ENCODE results near the gene PQBP1. TPM values are rescaled to one million over a fixed set of nuclear protein-coding genes. Genes with fewer than 3 reads are reported as not detected.

The PQBP1 gene
- total RNA-seq, 1 experiment from 2014 or later = 133 TPM

GRCh38 chrX:48905090-48905790 is 7.5 kb downstream of the PQBP1 start:
- BruUV-seq (replicated peaks) = no TSS peak
- H3K27me3 ChIP-seq (replicated peaks; ENCODE audit: insufficient read depth, low read depth, low read length, poor library complexity) = no peaks in the 10 kb centered on the region
- ChIA-PET POLR2A (ENCODE audit: low non-redundant PET) (no interaction called here), CTCF (no interaction called here)
- peaks cover 9% of the 10 kb centered on the region for H3K36me3 ChIP-seq (ENCODE audit: insufficient read depth, low read length, poor library complexity, severe bottlenecking)
- intact Hi-C loops (cut with micrococcal nuclease; ENCODE audit: unreplicated experiment) = no loop called here
- H3K27ac ChIP-seq (ENCODE audit: low read depth, low read length, poor library complexity, severe bottlenecking) = no peak overlapping the region
- no peaks in the 10 kb centered on the region for H3K9me3 ChIP-seq (ENCODE audit: low read depth, low read length, poor library complexity, severe bottlenecking)
- TF ChIP-seq EZH2 (IDR thresholded peaks at IDR 0.05; ENCODE audit: borderline replicate concordance, low read depth, low read length, poor library complexity, severe bottlenecking) = no peak
- TF ChIP-seq CTCF (conservative IDR thresholded peaks at IDR 0.05; ENCODE audit: low read depth, low read length) = no peak
- no peaks in the 10 kb centered on the region for H3K4me1 ChIP-seq (ENCODE audit: insufficient read depth, low read length, poor library complexity, severe bottlenecking)
- no peak overlapping the region for H3K4me3 ChIP-seq (ENCODE audit: low read depth, low read length, poor library complexity, severe bottlenecking)
- DNase-seq (ENCODE audit: low spot score) = no peak

GRCh38 chrX:48908600-48908999 is 10.9 kb downstream of the PQBP1 start:
- TF ChIP-seq CTCF (conservative IDR thresholded peaks at IDR 0.05; ENCODE audit: low read depth, low read length) (no peak), EZH2 (IDR thresholded peaks at IDR 0.05; ENCODE audit: borderline replicate concordance, low read depth, low read length, poor library complexity, severe bottlenecking) (no peak)
- no peaks in the 10 kb centered on the region for H3K4me1 ChIP-seq (ENCODE audit: insufficient read depth, low read length, poor library complexity, severe bottlenecking)
- no peak for DNase-seq (ENCODE audit: low spot score)
- H3K36me3 ChIP-seq (ENCODE audit: insufficient read depth, low read length, poor library complexity, severe bottlenecking) = peaks cover 2% of the 10 kb centered on the region
- intact Hi-C loops (cut with micrococcal nuclease; ENCODE audit: unreplicated experiment) = no loop called here
- H3K27ac ChIP-seq (ENCODE audit: low read depth, low read length, poor library complexity, severe bottlenecking) = no peak overlapping the region
- ChIA-PET POLR2A (ENCODE audit: low non-redundant PET) (no interaction called here), CTCF (no interaction called here)
- no peak overlapping the region for H3K4me3 ChIP-seq (ENCODE audit: low read depth, low read length, poor library complexity, severe bottlenecking)
- H3K27me3 ChIP-seq (replicated peaks; ENCODE audit: insufficient read depth, low read depth, low read length, poor library complexity) = no peaks in the 10 kb centered on the region
- H3K9me3 ChIP-seq (ENCODE audit: low read depth, low read length, poor library complexity, severe bottlenecking) = no peaks in the 10 kb centered on the region
- no TSS peak for BruUV-seq (replicated peaks)

- no TSS peak for BruUV-seq (replicated peaks)
- TF ChIP-seq EZH2 (IDR thresholded peaks at IDR 0.05; ENCODE audit: borderline replicate concordance, low read depth, low read length, poor library complexity, severe bottlenecking) (no peak), CTCF (conservative IDR thresholded peaks at IDR 0.05; ENCODE audit: low read depth, low read length) (no peak)
- Histone ChIP-seq H3K4me3 (ENCODE audit: low read depth, low read length, poor library complexity, severe bottlenecking) (no peak overlapping the region), H3K4me1 (ENCODE audit: insufficient read depth, low read length, poor library complexity, severe bottlenecking) (no peaks in the 10 kb centered on the region), H3K9me3 (ENCODE audit: low read depth, low read length, poor library complexity, severe bottlenecking) (no peaks in the 10 kb centered on the region), H3K36me3 (ENCODE audit: insufficient read depth, low read length, poor library complexity, severe bottlenecking) (peaks cover 6% of the 10 kb centered on the region), H3K27me3 (replicated peaks; ENCODE audit: insufficient read depth, low read depth, low read length, poor library complexity) (no peaks in the 10 kb centered on the region), H3K27ac (ENCODE audit: low read depth, low read length, poor library complexity, severe bottlenecking) (no peak overlapping the region)
- ChIA-PET POLR2A (ENCODE audit: low non-redundant PET) (no interaction called here), CTCF (no interaction called here)
- intact Hi-C loops (cut with micrococcal nuclease; ENCODE audit: unreplicated experiment) = no loop called here
- no peak for DNase-seq (ENCODE audit: low spot score)
Observed at GRCh38 chrX:48909703-48910294, 12.1 kb downstream of the PQBP1 start.
